AG10803 (cell line): ENCODE results near the gene SLC25A26.
A peak's percentile ranks its signal among the peaks of the same experiment; 100 is the strongest.

Experiments used
- DNase-seq: peaks from one replicate; pipeline ENCODE4 v3.0.0; 2010; ENCODE audit warnings: low read depth
- H3K4me3 ChIP-seq: 2 replicates; pipeline ENCODE4 v1.5.1; 2011; ENCODE audit warnings: mild to moderate bottlenecking, low read length, control low read depth
- CTCF ChIP-seq: conservative IDR thresholded peaks from 2 replicates; pipeline ENCODE4 v1.5.1; 2011; ENCODE audit warnings: mild to moderate bottlenecking, low read length, control low read depth, inconsistent platforms

Gene SLC25A26

GRCh38 chr3:66406831-66407610 is 186.2 kb downstream of the SLC25A26 start:
- TF ChIP-seq CTCF, result no peak
- no peak for DNase-seq
- H3K4me3 ChIP-seq, result no peak overlapping the region

GRCh38 chr3:66407611-66408218 is 186.9 kb downstream of the SLC25A26 start:
- peak; percentile 40 for DNase-seq
- no peak overlapping the region for H3K4me3 ChIP-seq
- peak; percentile 94 for TF ChIP-seq CTCF

GRCh38 chr3:66409771-66410754 is 189.3 kb downstream of the SLC25A26 start:
- no peak for TF ChIP-seq CTCF
- no peak overlapping the region for H3K4me3 ChIP-seq
- DNase-seq, result no peak

GRCh38 chr3:66410976-66411375 is 190.2 kb downstream of the SLC25A26 start:
- DNase-seq, result no peak
- H3K4me3 ChIP-seq, result no peak overlapping the region
- no peak for TF ChIP-seq CTCF

GRCh38 chr3:66411474-66411873 is 190.7 kb downstream of the SLC25A26 start:
- H3K4me3 ChIP-seq, result no peak overlapping the region
- DNase-seq, result peak; percentile 41
- no peak for TF ChIP-seq CTCF

GRCh38 chr3:66411961-66412887 is 191.4 kb downstream of the SLC25A26 start:
- H3K4me3 ChIP-seq, result no peak overlapping the region
- no peak for DNase-seq
- TF ChIP-seq CTCF, result no peak
